Neural cell (in vitro differentiated cells): ENCODE results near the gene GPR158. TPM values are rescaled to one million over a fixed set of nuclear protein-coding genes. Genes with fewer than 3 reads are reported as not detected.

Source experiments
- H2AFZ ChIP-seq: fragments of 200-600, 300-800 bp; sonication (generic), shearing (Covaris generic); 2 replicates; pipeline ENCODE4 v1.6.0; 2014; ENCODE audit warnings: low read depth, mild to moderate bottlenecking, antibody characterized with exemption, low read length, moderate library complexity
- H3F3A ChIP-seq: fragments of 200-600 bp; shearing (Covaris generic); 2 replicates; pipeline ENCODE4 v1.6.1; 2016; ENCODE audit warnings: mild to moderate bottlenecking, moderate library complexity, mixed read lengths, antibody characterized with exemption, low read length; ENCODE audit not compliant: insufficient read depth, poor library complexity, severe bottlenecking
- H3K27ac ChIP-seq: fragments of 200-600, 300-800 bp; sonication (generic), shearing (Covaris generic); 2 replicates; pipeline ENCODE4 v1.5.1; 2014; ENCODE audit warnings: mild to moderate bottlenecking, low read length, moderate library complexity
- H3K27me3 ChIP-seq: fragments of 300-800, 200-600 bp; sonication (generic), shearing (Covaris generic); 2 replicates; pipeline ENCODE4 v1.6.0; 2014; ENCODE audit warnings: mild to moderate bottlenecking, low read depth, low read length, moderate library complexity; ENCODE audit not compliant: insufficient read depth
- H3K36me3 ChIP-seq: fragments of 300-800, 200-600 bp; sonication (generic), shearing (Covaris generic); 2 replicates; pipeline ENCODE4 v1.5.1; 2014; ENCODE audit warnings: mild to moderate bottlenecking, antibody characterized with exemption, low read length, moderate library complexity; ENCODE audit not compliant: insufficient read depth
- H3K4me2 ChIP-seq: fragments of 300-800, 200-600 bp; sonication (generic), shearing (Covaris generic); 2 replicates; pipeline ENCODE4 v1.6.0; 2014; ENCODE audit warnings: mild to moderate bottlenecking, low read length
- H3K4me3 ChIP-seq: fragments of 300-800, 200-600 bp; sonication (generic), shearing (Covaris generic); 2 replicates; pipeline ENCODE4 v1.5.1; 2014; ENCODE audit warnings: mild to moderate bottlenecking, low read length, moderate library complexity
- H3K79me2 ChIP-seq: fragments of 200-600 bp; shearing (Covaris generic); replicated peaks from 2 replicates; pipeline ENCODE4 v1.6.0; 2014; ENCODE audit warnings: mild to moderate bottlenecking, low read length, moderate library complexity; ENCODE audit not compliant: insufficient read depth
- H3K9ac ChIP-seq: fragments of 300-800, 200-600 bp; sonication (generic), shearing (Covaris generic); 2 replicates; pipeline ENCODE4 v1.6.1; 2016; ENCODE audit warnings: mild to moderate bottlenecking, low read length, mixed read lengths
- H3K9me2 ChIP-seq: fragments of 200-600 bp; shearing (Covaris generic); 2 replicates; pipeline ENCODE4 v1.6.1; 2016; ENCODE audit warnings: mild to moderate bottlenecking, low read length, mixed read lengths; ENCODE audit not compliant: insufficient read depth
- H3K9me3 ChIP-seq: fragments of 200-600, 300-800 bp; sonication (generic), shearing (Covaris generic); 2 replicates; pipeline ENCODE4 v1.6.1; 2016; ENCODE audit warnings: mild to moderate bottlenecking, mixed run types, low read length, moderate library complexity, mixed read lengths
- H4K20me1 ChIP-seq: fragments of 200-600 bp; shearing (Covaris generic); 2 replicates; pipeline ENCODE4 v1.6.1; 2016; ENCODE audit warnings: mild to moderate bottlenecking, mixed run types; ENCODE audit not compliant: insufficient read depth
- CTCF ChIP-seq: fragments of 450-650 bp; IDR thresholded peaks from 2 replicates; pipeline ENCODE4 v1.5.1; 2014; ENCODE audit warnings: antibody characterized with exemption, mild to moderate bottlenecking, moderate library complexity; ENCODE audit not compliant: poor library complexity, severe bottlenecking
- EP300 ChIP-seq: fragments of 450-650 bp; conservative IDR thresholded peaks from 2 replicates; pipeline ENCODE4 v1.6.1; 2014; ENCODE audit warnings: antibody characterized with exemption, mild to moderate bottlenecking, moderate library complexity; ENCODE audit not compliant: poor library complexity, severe bottlenecking
- EZH2 ChIP-seq: fragments of 200-600, 300-800 bp; shearing (Covaris generic), sonication (generic); IDR thresholded peaks from 2 replicates; pipeline ENCODE4 v1.6.1; 2014; ENCODE audit warnings: antibody characterized with exemption, low read length, borderline replicate concordance, mild to moderate bottlenecking; ENCODE audit not compliant: insufficient read depth, poor library complexity, severe bottlenecking
- MXI1 ChIP-seq: fragments of 450-650 bp; conservative IDR thresholded peaks from 2 replicates; pipeline ENCODE4 v1.6.1; 2014; ENCODE audit warnings: antibody characterized with exemption, mild to moderate bottlenecking; ENCODE audit not compliant: poor library complexity, severe bottlenecking
- POLR2AphosphoS5 ChIP-seq: IDR thresholded peaks from 2 replicates; pipeline ENCODE4 v1.6.1; 2012
- RAD21 ChIP-seq: fragments of 450-650 bp; conservative IDR thresholded peaks from 2 replicates; pipeline ENCODE4 v1.6.1; 2014; ENCODE audit warnings: antibody characterized with exemption, mild to moderate bottlenecking, moderate library complexity
- REST ChIP-seq: IDR thresholded peaks from 2 replicates; pipeline ENCODE4 v1.6.1; 2012; ENCODE audit warnings: borderline replicate concordance
- SMC3 ChIP-seq: fragments of 450-650 bp; conservative IDR thresholded peaks from 2 replicates; pipeline ENCODE4 v1.6.1; 2014; ENCODE audit warnings: antibody characterized with exemption, mild to moderate bottlenecking, moderate library complexity; ENCODE audit not compliant: poor library complexity
- TAF1 ChIP-seq: IDR thresholded peaks from 2 replicates; pipeline ENCODE4 v1.6.1; 2012; ENCODE audit warnings: low read depth
- polyA plus RNA-seq: library from polyadenylated mRNA; depleted of rRNA; stranded (reverse); fragments of >200 nt; gene quantifications from 2 replicates; pipeline ENCODE4 v1.2.3, GENCODE V29; 2014

Gene GPR158
- polyA plus RNA-seq, 1 donor from 2014 or later, result 2.1 TPM

- Histone ChIP-seq H3K79me2 (no peaks in the 10 kb centered on the region), H3K9ac (no peak overlapping the region), H3K27me3 (no peaks in the 10 kb centered on the region), H3K4me2 (no peak overlapping the region), H2AFZ (no peak overlapping the region), H3K9me3 (no peaks in the 10 kb centered on the region), H4K20me1 (no peaks in the 10 kb centered on the region), H3K36me3 (no peaks in the 10 kb centered on the region), H3K27ac (no peak overlapping the region), H3F3A (no peaks in the 10 kb centered on the region), H3K4me3 (no peak overlapping the region), H3K9me2 (no peaks in the 10 kb centered on the region)
- TF ChIP-seq TAF1, result no peak
- no peak for TF ChIP-seq SMC3
- TF ChIP-seq EP300, result no peak
- no peak for TF ChIP-seq EZH2
- TF ChIP-seq POLR2AphosphoS5, result no peak
Observed at GRCh38 chr10:25632802-25633201, 458.0 kb downstream of the GPR158 start.

GRCh38 chr10:25633542-25633941 lies 458.7 kb downstream of the GPR158 start:
- no peaks in the 10 kb centered on the region for H3K9me3 ChIP-seq
- H3K9me2 ChIP-seq, result no peaks in the 10 kb centered on the region
- no peak overlapping the region for H3K4me2 ChIP-seq
- no peaks in the 10 kb centered on the region for H3F3A ChIP-seq
- no peaks in the 10 kb centered on the region for H3K27me3 ChIP-seq
- no peak overlapping the region for H3K4me3 ChIP-seq
- no peaks in the 10 kb centered on the region for H4K20me1 ChIP-seq
- H3K9ac ChIP-seq, result no peak overlapping the region
- no peak overlapping the region for H2AFZ ChIP-seq
- no peaks in the 10 kb centered on the region for H3K36me3 ChIP-seq
- no peak for TF ChIP-seq TAF1
- TF ChIP-seq EZH2, result no peak
- no peak for TF ChIP-seq REST
- no peak for TF ChIP-seq POLR2AphosphoS5
- no peak for TF ChIP-seq MXI1
- TF ChIP-seq EP300, result no peak
- no peak for TF ChIP-seq CTCF
- TF ChIP-seq SMC3, result no peak
- no peak for TF ChIP-seq RAD21
- no peak overlapping the region for H3K27ac ChIP-seq
- no peaks in the 10 kb centered on the region for H3K79me2 ChIP-seq

- H3K79me2 ChIP-seq, result no peaks in the 10 kb centered on the region
- H3K36me3 ChIP-seq, result no peaks in the 10 kb centered on the region
- no peak overlapping the region for H3K4me2 ChIP-seq
- no peak overlapping the region for H3K9ac ChIP-seq
- no peaks in the 10 kb centered on the region for H3K9me2 ChIP-seq
- no peak overlapping the region for H3K27ac ChIP-seq
- H3F3A ChIP-seq, result no peaks in the 10 kb centered on the region
- H2AFZ ChIP-seq, result no peak overlapping the region
- H3K27me3 ChIP-seq, result no peaks in the 10 kb centered on the region
- no peak for TF ChIP-seq MXI1
- TF ChIP-seq EP300, result no peak
- TF ChIP-seq REST, result no peak
- no peaks in the 10 kb centered on the region for H3K9me3 ChIP-seq
- no peaks in the 10 kb centered on the region for H4K20me1 ChIP-seq
- H3K4me3 ChIP-seq, result no peak overlapping the region
Observed at GRCh38 chr10:25639646-25640045, 464.8 kb downstream of the GPR158 start.
